Thoracic aorta (tissue), 2 donors: ENCODE data around the gene TLCD4. TPM values are rescaled to one million over a fixed set of nuclear protein-coding genes. Genes with fewer than 3 reads are reported as not detected.
"Not testable (repeated sequence)": the region's sequence is repeated elsewhere in the genome, so short reads cannot be mapped to it uniquely, and the experiment has no call there.

ENCODE experiments used
- ATAC-seq: fragments of 150-250 bp; one replicate; pipeline ENCODE4 v1.8.0; 2017; ENCODE audit warnings: low read depth; ENCODE audit not compliant: insufficient number of reproducible peaks, low FRiP score
- DNase-seq: peaks from one replicate; pipeline ENCODE4 v3.0.0-alpha.2; 2020; ENCODE audit warnings: low spot score
- H3K27ac ChIP-seq, 2 donors: fragments of 200-600 bp; sonication (generic); 1 replicate in 1 of 2; 2 replicates in 1 of 2; pipeline ENCODE4 v1.5.1; 2016; ENCODE audit warnings: mild to moderate bottlenecking in 2 of 2, moderate library complexity in 2 of 2
- H3K27me3 ChIP-seq: fragments of 200-600 bp; sonication (generic); replicated peaks from 2 replicates; pipeline ENCODE4 v1.6.0; 2016; ENCODE audit warnings: mild to moderate bottlenecking; ENCODE audit not compliant: insufficient read depth
- H3K36me3 ChIP-seq: fragments of 200-600 bp; sonication (generic); one replicate; pipeline ENCODE4 v1.5.1; 2016
- H3K4me1 ChIP-seq, 2 donors: fragments of 200-600 bp; sonication (generic); 1 replicate in 1 of 2; 2 replicates in 1 of 2; pipeline versions ENCODE4 v1.5.1 to v1.6.0; 2016; ENCODE audit warnings: low read depth in 2 of 2, mild to moderate bottlenecking in 1 of 2; ENCODE audit not compliant: control insufficient read depth in 1 of 2
- H3K4me3 ChIP-seq: fragments of 200-600 bp; sonication (generic); 2 replicates; pipeline ENCODE4 v1.5.1; 2016; ENCODE audit warnings: mild to moderate bottlenecking
- H3K9me3 ChIP-seq: fragments of 200-600 bp; sonication (generic); 2 replicates; pipeline ENCODE4 v1.5.1; 2016
- total RNA-seq, 2 donors: library from RNA; depleted of rRNA; stranded (reverse); fragments of >200 nt; gene quantifications; one replicate each; pipeline versions ENCODE4 v1.1.0 to v1.2.3, GENCODE V29; 2016
- TF ChIP-seq, protein P1 (sequence below): fragments of 200-600 bp; sonication (generic); IDR thresholded peaks from one replicate; pipeline ENCODE4 v1.5.1; 2019; ENCODE audit warnings: antibody characterized with exemption

TLCD4 gene
- total RNA-seq, 2 donors from 2014 or later: 8.0 to 9.9 TPM

DNA sequence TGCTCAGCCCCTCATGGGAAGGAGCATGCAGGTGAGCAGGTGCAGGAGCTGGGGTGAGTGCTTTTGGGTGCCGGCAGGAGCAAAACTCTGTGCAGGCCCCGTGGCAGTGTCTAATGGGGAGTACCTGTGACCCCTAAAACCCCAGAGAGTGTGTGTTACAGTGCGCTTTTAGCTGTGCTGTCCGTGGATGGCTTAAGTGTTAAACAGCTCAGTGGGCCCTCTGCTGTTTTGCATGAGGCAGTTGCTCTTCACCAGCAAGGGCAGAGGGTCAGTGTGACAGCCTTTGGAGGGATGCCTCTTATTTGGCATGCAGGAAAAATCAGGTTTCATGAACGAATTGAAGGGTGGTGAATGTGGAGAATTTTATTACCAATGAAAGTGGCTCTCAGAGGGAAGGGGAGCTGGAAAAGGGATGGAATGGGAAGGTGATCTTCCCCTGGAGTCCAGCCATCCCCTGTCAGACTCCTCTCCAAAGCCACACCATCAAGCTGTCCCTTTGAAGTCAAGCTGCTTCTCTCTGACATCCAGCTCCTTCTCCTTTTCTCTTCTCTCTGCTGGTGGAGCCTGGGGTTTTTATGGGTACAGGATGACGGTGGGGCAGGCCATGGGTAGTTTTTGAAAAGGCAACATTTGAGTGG lies 27.4 kb upstream of the TLCD4 start:
- DNase-seq (no peak), ATAC-seq (no peak)
- H3K36me3 ChIP-seq: no peaks in the 10 kb centered on the region
- H3K27me3 ChIP-seq: no peaks in the 10 kb centered on the region
- TF ChIP-seq, protein P1, sequence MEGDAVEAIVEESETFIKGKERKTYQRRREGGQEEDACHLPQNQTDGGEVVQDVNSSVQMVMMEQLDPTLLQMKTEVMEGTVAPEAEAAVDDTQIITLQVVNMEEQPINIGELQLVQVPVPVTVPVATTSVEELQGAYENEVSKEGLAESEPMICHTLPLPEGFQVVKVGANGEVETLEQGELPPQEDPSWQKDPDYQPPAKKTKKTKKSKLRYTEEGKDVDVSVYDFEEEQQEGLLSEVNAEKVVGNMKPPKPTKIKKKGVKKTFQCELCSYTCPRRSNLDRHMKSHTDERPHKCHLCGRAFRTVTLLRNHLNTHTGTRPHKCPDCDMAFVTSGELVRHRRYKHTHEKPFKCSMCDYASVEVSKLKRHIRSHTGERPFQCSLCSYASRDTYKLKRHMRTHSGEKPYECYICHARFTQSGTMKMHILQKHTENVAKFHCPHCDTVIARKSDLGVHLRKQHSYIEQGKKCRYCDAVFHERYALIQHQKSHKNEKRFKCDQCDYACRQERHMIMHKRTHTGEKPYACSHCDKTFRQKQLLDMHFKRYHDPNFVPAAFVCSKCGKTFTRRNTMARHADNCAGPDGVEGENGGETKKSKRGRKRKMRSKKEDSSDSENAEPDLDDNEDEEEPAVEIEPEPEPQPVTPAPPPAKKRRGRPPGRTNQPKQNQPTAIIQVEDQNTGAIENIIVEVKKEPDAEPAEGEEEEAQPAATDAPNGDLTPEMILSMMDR: no peak
- peaks cover 7 to 21% of the 10 kb centered on the region in 2 donors for H3K4me1 ChIP-seq
- no peak overlapping the region for H3K4me3 ChIP-seq
- no peak overlapping the region for H3K27ac ChIP-seq
- H3K9me3 ChIP-seq: no peaks in the 10 kb centered on the region

DNA sequence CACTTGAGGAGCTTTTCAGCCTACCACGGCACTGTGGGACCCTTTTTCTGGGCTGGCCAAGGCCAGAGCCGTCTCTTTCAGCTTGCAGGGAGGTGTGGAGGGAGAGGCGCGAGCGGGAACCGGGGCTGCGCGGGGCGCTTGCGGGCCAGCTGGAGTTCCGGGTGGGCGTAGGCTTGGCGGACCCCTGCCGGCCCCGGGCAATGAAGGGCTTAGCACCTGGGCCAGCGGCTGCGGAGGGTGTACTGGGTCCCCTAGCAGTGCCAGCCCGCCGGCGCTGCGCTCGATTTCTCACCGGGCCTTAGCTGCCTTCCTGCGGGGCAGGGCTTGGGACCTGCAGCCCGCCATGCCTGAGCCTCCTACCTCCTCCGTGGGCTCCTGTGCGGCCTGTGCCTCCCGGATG lies 25.9 kb upstream of the TLCD4 start:
- not testable (repeated sequence) for DNase-seq, ATAC-seq

DNA sequence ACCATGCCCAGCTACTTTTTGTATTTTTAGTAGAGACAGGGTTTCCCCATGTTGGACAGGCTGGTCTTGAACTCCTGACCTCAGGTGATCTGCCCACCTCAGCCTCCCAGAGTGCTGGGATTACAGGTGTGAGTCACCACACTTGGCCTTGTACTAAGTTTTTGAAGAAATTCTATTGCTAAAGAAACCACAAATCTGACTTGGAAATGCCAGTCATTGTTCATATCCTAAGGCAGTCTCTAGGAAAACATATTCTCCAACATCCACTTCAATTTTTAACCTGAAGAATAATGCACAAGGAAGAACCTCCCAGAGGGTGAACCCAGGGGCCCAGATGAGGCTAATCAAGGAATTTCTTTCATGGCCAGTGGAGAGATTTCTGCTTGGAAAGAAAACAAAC lies 24.3 kb upstream of the TLCD4 start:
- H3K4me1 ChIP-seq, ATAC-seq, DNase-seq, H3K27ac ChIP-seq, H3K36me3 ChIP-seq, H3K9me3 ChIP-seq, H3K4me3 ChIP-seq, H3K27me3 ChIP-seq: not testable (repeated sequence)

More for the DNA sequence above, 25.9 kb upstream of the TLCD4 start:
- not testable (repeated sequence) for H3K27ac ChIP-seq, H3K9me3 ChIP-seq, H3K36me3 ChIP-seq, H3K4me3 ChIP-seq, H3K27me3 ChIP-seq
- H3K4me1 ChIP-seq: peaks cover 7 to 21% of the 10 kb centered on the region in 2 donors

DNA sequence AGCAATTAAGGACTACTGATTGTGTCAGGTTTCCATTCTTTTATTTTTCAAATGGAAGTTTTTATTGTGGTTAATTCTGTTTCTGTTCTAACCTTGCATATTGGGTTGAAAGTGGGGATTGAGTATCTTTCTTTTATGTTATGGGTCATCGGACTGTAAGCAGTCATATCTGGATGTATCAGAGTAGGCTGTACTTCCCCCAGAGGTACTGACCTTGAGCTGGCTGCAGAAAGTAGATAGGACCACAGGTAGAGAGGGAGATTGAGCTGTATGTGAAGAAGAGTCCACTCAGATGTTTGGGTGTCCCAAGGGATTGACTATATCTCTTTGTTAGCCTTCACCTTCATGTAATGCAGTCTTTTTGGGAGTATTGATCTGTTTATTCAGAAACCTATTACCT lies 23.9 kb upstream of the TLCD4 start:
- ATAC-seq (no peak), DNase-seq (no peak)
- no peak overlapping the region for H3K27ac ChIP-seq
- TF ChIP-seq, protein P1: no peak
- H3K4me1 ChIP-seq: peaks cover 0 to 6% of the 10 kb centered on the region in 2 donors
- H3K4me3 ChIP-seq: no peak overlapping the region
- H3K27me3 ChIP-seq: no peaks in the 10 kb centered on the region
- H3K9me3 ChIP-seq: no peaks in the 10 kb centered on the region
- no peaks in the 10 kb centered on the region for H3K36me3 ChIP-seq

DNA sequence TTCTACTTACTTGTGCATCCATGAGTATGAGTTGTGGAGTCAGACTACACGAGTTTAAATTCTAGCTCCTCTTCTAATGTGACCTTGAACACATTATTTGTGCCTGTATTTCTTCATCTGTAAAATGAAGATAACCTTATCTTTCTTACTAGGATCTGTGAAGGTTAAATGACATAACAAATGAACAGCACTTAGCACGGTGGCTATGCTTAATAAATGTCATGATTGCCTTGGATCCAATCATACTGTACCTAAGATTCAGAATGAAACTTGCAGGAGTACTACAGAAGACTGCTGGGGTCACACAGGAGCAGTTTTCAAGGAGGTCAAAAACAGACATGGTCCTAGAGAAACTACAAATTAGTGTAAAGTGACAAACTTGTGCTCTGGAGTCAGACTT lies 22.2 kb upstream of the TLCD4 start:
- Histone ChIP-seq H3K9me3 (no peaks in the 10 kb centered on the region), H3K4me3 (no peak overlapping the region), H3K27me3 (no peaks in the 10 kb centered on the region), H3K27ac (no peak overlapping the region), H3K36me3 (no peaks in the 10 kb centered on the region), H3K4me1 (no peaks in the 10 kb centered on the region)
- DNase-seq: no peak
- TF ChIP-seq, protein P1: no peak
- ATAC-seq: no peak

DNA sequence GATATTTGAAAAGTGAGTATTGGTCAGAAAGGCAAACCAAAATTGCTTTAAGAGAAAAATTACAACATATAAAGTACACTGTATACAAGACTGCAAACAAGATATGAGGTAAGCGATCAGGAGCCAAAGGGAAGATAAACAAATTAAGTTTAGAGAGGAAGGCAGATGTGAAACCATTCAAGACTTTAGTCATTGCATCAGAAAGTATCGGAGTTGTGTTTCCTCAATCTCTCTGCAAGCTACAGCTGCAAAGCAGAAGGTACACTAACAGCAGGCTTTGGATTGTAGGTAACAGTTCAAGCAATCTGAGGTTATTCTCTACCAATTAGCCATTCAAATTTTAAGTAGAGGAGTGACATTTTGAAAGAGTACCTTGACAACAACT lies 21.3 kb upstream of the TLCD4 start:
- no peak overlapping the region for H3K4me3 ChIP-seq
- TF ChIP-seq, protein P1: no peak
- H3K27me3 ChIP-seq: no peaks in the 10 kb centered on the region
- H3K36me3 ChIP-seq: no peaks in the 10 kb centered on the region
- H3K4me1 ChIP-seq: no peaks in the 10 kb centered on the region
- no peak for DNase-seq
- no peaks in the 10 kb centered on the region for H3K9me3 ChIP-seq
- no peak for ATAC-seq
- H3K27ac ChIP-seq: no peak overlapping the region
